HEK293 (cell line): ENCODE measurements around the gene GPRIN2.

Experiments
- BCL11A ChIP-seq: fragments of 450-650 bp; formaldehyde crosslinking; IDR thresholded peaks from 2 replicates; pipeline ENCODE4 v1.5.1; 2016; ENCODE audit warnings: low read depth, missing biosample characterization, missing genetic modification characterization
- FEZF1 ChIP-seq: fragments of 450-650 bp; formaldehyde crosslinking; IDR thresholded peaks from 2 replicates; pipeline ENCODE4 v1.5.1; 2016; ENCODE audit warnings: missing biosample characterization, missing genetic modification characterization
- GLIS1 ChIP-seq: fragments of 450-650 bp; formaldehyde crosslinking; IDR thresholded peaks from 2 replicates; pipeline ENCODE4 v1.5.1; 2016; ENCODE audit warnings: missing biosample characterization, missing genetic modification characterization
- KLF10 ChIP-seq: fragments of 450-650 bp; IDR thresholded peaks from 2 replicates; pipeline ENCODE4 v1.5.1; 2018; ENCODE audit warnings: missing biosample characterization, mild to moderate bottlenecking, missing genetic modification characterization
- MZF1 ChIP-seq: fragments of 450-650 bp; formaldehyde crosslinking; IDR thresholded peaks from 2 replicates; pipeline ENCODE4 v1.5.1; 2017; ENCODE audit warnings: missing biosample characterization, missing genetic modification characterization, borderline replicate concordance
- OVOL3 ChIP-seq: fragments of 450-650 bp; formaldehyde crosslinking; IDR thresholded peaks from 2 replicates; pipeline ENCODE4 v1.5.1; 2016; ENCODE audit warnings: missing biosample characterization, missing genetic modification characterization
- REPIN1 ChIP-seq: fragments of 450-650 bp; formaldehyde crosslinking; IDR thresholded peaks from 2 replicates; pipeline ENCODE4 v1.5.1; 2017; ENCODE audit warnings: missing biosample characterization, missing genetic modification characterization, low read depth
- SALL2 ChIP-seq: fragments of 450-650 bp; formaldehyde crosslinking; IDR thresholded peaks from 2 replicates; pipeline ENCODE4 v1.5.0; 2017; ENCODE audit warnings: missing biosample characterization, mild to moderate bottlenecking, missing genetic modification characterization, borderline replicate concordance
- TCF7L2 ChIP-seq: IDR thresholded peaks from 2 replicates; pipeline ENCODE4 v1.6.1; 2011; ENCODE audit warnings: low read depth, mild to moderate bottlenecking, inconsistent platforms, low read length, moderate library complexity, borderline replicate concordance
- YY2 ChIP-seq: fragments of 450-650 bp; formaldehyde crosslinking; IDR thresholded peaks from 2 replicates; pipeline ENCODE4 v1.5.1; 2016; ENCODE audit warnings: missing biosample characterization, missing genetic modification characterization
- ZNF138 ChIP-seq: fragments of 450-650 bp; formaldehyde crosslinking; IDR thresholded peaks from 2 replicates; pipeline ENCODE4 v1.5.1; 2016; ENCODE audit warnings: missing biosample characterization, missing genetic modification characterization, borderline replicate concordance
- ZNF214 ChIP-seq: fragments of 450-650 bp; formaldehyde crosslinking; IDR thresholded peaks from 2 replicates; pipeline ENCODE4 v1.5.1; 2017; ENCODE audit warnings: missing biosample characterization, mild to moderate bottlenecking, missing genetic modification characterization, borderline replicate concordance
- ZNF221 ChIP-seq: fragments of 450-650 bp; formaldehyde crosslinking; IDR thresholded peaks from 2 replicates; pipeline ENCODE4 v1.5.1; 2017; ENCODE audit warnings: missing biosample characterization, missing genetic modification characterization, borderline replicate concordance
- ZNF23 ChIP-seq: fragments of 450-650 bp; formaldehyde crosslinking; IDR thresholded peaks from 2 replicates; pipeline ENCODE4 v1.5.1; 2016; ENCODE audit warnings: missing biosample characterization, missing genetic modification characterization, borderline replicate concordance
- ZNF248 ChIP-seq: fragments of 450-650 bp; formaldehyde crosslinking; IDR thresholded peaks from 2 replicates; pipeline ENCODE4 v1.5.1; 2017; ENCODE audit warnings: missing biosample characterization, missing genetic modification characterization
- ZNF341 ChIP-seq: fragments of 450-650 bp; formaldehyde crosslinking; IDR thresholded peaks from 2 replicates; pipeline ENCODE4; 2016; ENCODE audit warnings: low read depth, missing biosample characterization, missing genetic modification characterization
- ZNF394 ChIP-seq: fragments of 450-650 bp; formaldehyde crosslinking; IDR thresholded peaks from 2 replicates; pipeline ENCODE4 v1.5.1; 2016; ENCODE audit warnings: missing biosample characterization, missing genetic modification characterization, mild to moderate bottlenecking, moderate library complexity, borderline replicate concordance
- ZNF404 ChIP-seq: fragments of 450-650 bp; formaldehyde crosslinking; IDR thresholded peaks from 2 replicates; pipeline ENCODE4 v1.5.1; 2017; ENCODE audit warnings: missing biosample characterization, missing genetic modification characterization
- ZNF423 ChIP-seq: fragments of 450-650 bp; formaldehyde crosslinking; IDR thresholded peaks from 2 replicates; pipeline ENCODE4 v1.5.1; 2016; ENCODE audit warnings: missing biosample characterization, missing genetic modification characterization
- ZNF514 ChIP-seq: fragments of 450-650 bp; formaldehyde crosslinking; IDR thresholded peaks from 2 replicates; pipeline ENCODE4 v1.5.1; 2016; ENCODE audit warnings: missing biosample characterization, missing genetic modification characterization
- ZNF549 ChIP-seq: fragments of 450-650 bp; IDR thresholded peaks from 2 replicates; pipeline ENCODE4 v1.5.1; 2018; ENCODE audit warnings: missing biosample characterization, missing genetic modification characterization, mild to moderate bottlenecking, inconsistent platforms, moderate library complexity
- ZNF585B ChIP-seq: fragments of 450-650 bp; formaldehyde crosslinking; IDR thresholded peaks from 2 replicates; pipeline ENCODE4 v1.5.1; 2016; ENCODE audit warnings: missing biosample characterization, missing genetic modification characterization
- ZNF654 ChIP-seq: fragments of 450-650 bp; formaldehyde crosslinking; IDR thresholded peaks from 2 replicates; pipeline ENCODE4 v1.5.1; 2016; ENCODE audit warnings: low read depth, missing biosample characterization, missing genetic modification characterization
- ZNF658 ChIP-seq: fragments of 450-650 bp; formaldehyde crosslinking; IDR thresholded peaks from 2 replicates; pipeline ENCODE4; 2016; ENCODE audit warnings: missing biosample characterization, missing genetic modification characterization
- TF ChIP-seq, protein P1 (sequence below): fragments of 450-650 bp; IDR thresholded peaks from 2 replicates; pipeline ENCODE4 v1.5.1; 2018; ENCODE audit warnings: missing biosample characterization, mild to moderate bottlenecking, missing genetic modification characterization
- TF ChIP-seq, protein P2 (sequence below): fragments of 450-650 bp; formaldehyde crosslinking; IDR thresholded peaks from 2 replicates; pipeline ENCODE4 v1.5.1; 2017; ENCODE audit warnings: missing biosample characterization, missing genetic modification characterization
- TF ChIP-seq, protein P3 (sequence below): fragments of 450-650 bp; formaldehyde crosslinking; IDR thresholded peaks from 2 replicates; pipeline ENCODE4 v1.5.1; 2017; ENCODE audit warnings: missing biosample characterization, mild to moderate bottlenecking, missing genetic modification characterization, moderate library complexity
- TF ChIP-seq, protein P4 (sequence below): fragments of 450-650 bp; formaldehyde crosslinking; IDR thresholded peaks from 2 replicates; pipeline ENCODE4 v1.5.1; 2016; ENCODE audit warnings: missing biosample characterization, missing genetic modification characterization
- TF ChIP-seq, protein P5 (sequence below): fragments of 450-650 bp; formaldehyde crosslinking; conservative IDR thresholded peaks from 2 replicates; pipeline ENCODE4 v1.5.1; 2016; ENCODE audit warnings: low read depth, missing biosample characterization, missing genetic modification characterization

Gene GPRIN2

DNA sequence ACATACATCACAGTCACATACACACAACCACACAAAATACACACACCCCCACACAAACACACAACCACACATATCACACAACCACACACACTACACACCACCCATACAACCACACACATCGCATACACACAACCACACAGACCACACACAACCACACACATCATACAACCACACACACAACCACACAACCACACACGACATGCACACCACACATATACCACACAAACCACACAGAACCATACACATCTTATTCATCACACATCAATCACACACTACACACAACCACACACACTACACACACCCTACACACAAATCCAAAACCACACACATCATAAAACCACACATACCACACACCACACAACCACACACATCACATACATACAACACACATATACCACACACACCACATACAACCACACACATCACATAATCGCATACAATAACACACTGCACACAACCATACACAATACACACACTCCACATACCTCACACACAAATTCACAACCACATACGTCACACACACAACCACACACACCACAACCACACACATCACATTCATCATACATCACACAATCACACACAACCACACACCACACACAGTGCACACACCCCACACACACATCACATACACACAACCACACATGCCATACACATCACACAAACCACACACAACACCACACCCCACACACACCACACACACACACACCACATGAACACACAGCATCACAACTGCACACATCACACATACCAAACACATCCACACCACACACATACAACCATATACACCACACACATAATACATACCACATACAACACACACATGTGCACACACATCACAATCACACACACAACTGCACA is 30.4 kb downstream of the GPRIN2 start (continued):
- TF ChIP-seq, protein P1, sequence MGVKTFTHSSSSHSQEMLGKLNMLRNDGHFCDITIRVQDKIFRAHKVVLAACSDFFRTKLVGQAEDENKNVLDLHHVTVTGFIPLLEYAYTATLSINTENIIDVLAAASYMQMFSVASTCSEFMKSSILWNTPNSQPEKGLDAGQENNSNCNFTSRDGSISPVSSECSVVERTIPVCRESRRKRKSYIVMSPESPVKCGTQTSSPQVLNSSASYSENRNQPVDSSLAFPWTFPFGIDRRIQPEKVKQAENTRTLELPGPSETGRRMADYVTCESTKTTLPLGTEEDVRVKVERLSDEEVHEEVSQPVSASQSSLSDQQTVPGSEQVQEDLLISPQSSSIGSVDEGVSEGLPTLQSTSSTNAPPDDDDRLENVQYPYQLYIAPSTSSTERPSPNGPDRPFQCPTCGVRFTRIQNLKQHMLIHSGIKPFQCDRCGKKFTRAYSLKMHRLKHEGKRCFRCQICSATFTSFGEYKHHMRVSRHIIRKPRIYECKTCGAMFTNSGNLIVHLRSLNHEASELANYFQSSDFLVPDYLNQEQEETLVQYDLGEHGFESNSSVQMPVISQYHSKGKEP: no peak
- TF ChIP-seq ZNF404 (no peak), OVOL3 (tag by site-specific recombination) (peak; percentile 6; the same call in 1 of the 2 replicates), FEZF1 (tag by site-specific recombination) (no peak), YY2 (tag by site-specific recombination) (no peak), ZNF585B (tag by site-specific recombination) (no peak), TCF7L2 (no peak), ZNF138 (no peak; the same call in 1 of the 2 replicates), MZF1 (tag by site-specific recombination) (no peak), BCL11A (tag by site-specific recombination) (no peak), REPIN1 (tag by site-specific recombination) (no peak), ZNF221 (tag by site-specific recombination) (no peak), KLF10 (tag by site-specific recombination) (no peak), ZNF654 (tag by site-specific recombination) (no peak; the same call in 1 of the 2 replicates), ZNF248 (tag by site-specific recombination) (0 out of 2 replicates have a peak, but pooled peaks have one; percentile 48), ZNF514 (tag by site-specific recombination) (peak; percentile 29; the same call in 1 of the 2 replicates), ZNF341 (tag by site-specific recombination) (no peak), ZNF423 (tag by site-specific recombination) (no peak), ZNF658 (tag by site-specific recombination) (no peak; the same call in 1 of the 2 replicates), SALL2 (tag by site-specific recombination) (peak; percentile 14; the same call in 1 of the 2 replicates), GLIS1 (tag by site-specific recombination) (no peak; the same call in 1 of the 2 replicates), ZNF549 (tag by site-specific recombination) (no peak), ZNF394 (tag by site-specific recombination) (no peak), ZNF214 (tag by site-specific recombination) (no peak), ZNF23 (tag by site-specific recombination) (peak; percentile 66)
- TF ChIP-seq, protein P2, sequence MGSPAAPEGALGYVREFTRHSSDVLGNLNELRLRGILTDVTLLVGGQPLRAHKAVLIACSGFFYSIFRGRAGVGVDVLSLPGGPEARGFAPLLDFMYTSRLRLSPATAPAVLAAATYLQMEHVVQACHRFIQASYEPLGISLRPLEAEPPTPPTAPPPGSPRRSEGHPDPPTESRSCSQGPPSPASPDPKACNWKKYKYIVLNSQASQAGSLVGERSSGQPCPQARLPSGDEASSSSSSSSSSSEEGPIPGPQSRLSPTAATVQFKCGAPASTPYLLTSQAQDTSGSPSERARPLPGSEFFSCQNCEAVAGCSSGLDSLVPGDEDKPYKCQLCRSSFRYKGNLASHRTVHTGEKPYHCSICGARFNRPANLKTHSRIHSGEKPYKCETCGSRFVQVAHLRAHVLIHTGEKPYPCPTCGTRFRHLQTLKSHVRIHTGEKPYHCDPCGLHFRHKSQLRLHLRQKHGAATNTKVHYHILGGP (tag by site-specific recombination): no peak
- TF ChIP-seq, protein P3, sequence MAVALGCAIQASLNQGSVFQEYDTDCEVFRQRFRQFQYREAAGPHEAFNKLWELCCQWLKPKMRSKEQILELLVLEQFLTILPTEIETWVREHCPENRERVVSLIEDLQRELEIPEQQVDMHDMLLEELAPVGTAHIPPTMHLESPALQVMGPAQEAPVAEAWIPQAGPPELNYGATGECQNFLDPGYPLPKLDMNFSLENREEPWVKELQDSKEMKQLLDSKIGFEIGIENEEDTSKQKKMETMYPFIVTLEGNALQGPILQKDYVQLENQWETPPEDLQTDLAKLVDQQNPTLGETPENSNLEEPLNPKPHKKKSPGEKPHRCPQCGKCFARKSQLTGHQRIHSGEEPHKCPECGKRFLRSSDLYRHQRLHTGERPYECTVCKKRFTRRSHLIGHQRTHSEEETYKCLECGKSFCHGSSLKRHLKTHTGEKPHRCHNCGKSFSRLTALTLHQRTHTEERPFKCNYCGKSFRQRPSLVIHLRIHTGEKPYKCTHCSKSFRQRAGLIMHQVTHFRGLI (tag by site-specific recombination): no peak
- TF ChIP-seq, protein P4, sequence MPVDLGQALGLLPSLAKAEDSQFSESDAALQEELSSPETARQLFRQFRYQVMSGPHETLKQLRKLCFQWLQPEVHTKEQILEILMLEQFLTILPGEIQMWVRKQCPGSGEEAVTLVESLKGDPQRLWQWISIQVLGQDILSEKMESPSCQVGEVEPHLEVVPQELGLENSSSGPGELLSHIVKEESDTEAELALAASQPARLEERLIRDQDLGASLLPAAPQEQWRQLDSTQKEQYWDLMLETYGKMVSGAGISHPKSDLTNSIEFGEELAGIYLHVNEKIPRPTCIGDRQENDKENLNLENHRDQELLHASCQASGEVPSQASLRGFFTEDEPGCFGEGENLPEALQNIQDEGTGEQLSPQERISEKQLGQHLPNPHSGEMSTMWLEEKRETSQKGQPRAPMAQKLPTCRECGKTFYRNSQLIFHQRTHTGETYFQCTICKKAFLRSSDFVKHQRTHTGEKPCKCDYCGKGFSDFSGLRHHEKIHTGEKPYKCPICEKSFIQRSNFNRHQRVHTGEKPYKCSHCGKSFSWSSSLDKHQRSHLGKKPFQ (tag by site-specific recombination): no peak; the same call in 1 of the 2 replicates
- TF ChIP-seq, protein P5, sequence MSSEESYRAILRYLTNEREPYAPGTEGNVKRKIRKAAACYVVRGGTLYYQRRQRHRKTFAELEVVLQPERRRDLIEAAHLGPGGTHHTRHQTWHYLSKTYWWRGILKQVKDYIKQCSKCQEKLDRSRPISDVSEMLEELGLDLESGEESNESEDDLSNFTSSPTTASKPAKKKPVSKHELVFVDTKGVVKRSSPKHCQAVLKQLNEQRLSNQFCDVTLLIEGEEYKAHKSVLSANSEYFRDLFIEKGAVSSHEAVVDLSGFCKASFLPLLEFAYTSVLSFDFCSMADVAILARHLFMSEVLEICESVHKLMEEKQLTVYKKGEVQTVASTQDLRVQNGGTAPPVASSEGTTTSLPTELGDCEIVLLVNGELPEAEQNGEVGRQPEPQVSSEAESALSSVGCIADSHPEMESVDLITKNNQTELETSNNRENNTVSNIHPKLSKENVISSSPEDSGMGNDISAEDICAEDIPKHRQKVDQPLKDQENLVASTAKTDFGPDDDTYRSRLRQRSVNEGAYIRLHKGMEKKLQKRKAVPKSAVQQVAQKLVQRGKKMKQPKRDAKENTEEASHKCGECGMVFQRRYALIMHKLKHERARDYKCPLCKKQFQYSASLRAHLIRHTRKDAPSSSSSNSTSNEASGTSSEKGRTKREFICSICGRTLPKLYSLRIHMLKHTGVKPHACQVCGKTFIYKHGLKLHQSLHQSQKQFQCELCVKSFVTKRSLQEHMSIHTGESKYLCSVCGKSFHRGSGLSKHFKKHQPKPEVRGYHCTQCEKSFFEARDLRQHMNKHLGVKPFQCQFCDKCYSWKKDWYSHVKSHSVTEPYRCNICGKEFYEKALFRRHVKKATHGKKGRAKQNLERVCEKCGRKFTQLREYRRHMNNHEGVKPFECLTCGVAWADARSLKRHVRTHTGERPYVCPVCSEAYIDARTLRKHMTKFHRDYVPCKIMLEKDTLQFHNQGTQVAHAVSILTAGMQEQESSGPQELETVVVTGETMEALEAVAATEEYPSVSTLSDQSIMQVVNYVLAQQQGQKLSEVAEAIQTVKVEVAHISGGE (tag by site-specific recombination): no peak; the same call in 1 of the 2 replicates
